Measurements from ENCODE around the gene C5.

DNA sequence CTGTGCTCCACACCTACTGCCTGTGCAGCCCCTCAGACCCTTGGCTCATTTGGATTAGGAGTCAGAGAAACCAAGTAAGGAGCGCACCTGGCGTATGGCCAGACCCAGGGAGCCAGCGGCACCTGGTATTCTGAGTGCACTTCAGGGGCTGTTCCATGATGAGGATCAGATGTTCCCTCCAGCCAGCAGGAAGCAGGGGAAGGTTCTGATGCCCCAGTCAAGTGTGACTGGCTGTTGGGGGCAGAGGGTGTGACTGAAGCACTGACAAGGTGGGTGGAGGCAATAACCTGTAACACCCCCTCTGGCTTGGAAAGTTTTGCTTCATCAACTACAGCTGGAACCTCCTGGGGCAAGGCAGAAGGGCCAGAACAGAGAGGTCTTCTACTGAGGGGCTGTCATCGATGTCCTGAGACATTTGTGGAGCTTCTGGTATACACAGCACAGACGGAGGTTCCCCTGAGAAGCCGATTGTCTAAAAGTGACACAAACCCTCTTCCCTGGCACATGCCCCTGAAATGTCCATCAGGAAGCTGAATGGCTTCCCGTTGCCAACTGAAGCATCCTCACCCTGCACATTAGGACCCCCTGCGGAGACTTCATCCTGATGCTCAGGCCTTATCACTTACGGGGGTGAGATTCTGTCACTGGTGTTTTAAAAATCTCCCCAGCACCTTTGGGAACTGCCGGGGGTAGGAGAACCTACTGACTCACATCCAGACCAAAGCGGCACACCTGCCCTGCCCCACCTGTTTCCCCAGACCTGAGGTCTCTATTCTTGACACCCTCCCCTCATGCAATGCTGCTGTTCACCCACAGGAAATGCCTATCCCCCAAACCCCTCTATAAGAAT is 144.5 kb downstream of the C5 start:
- TF ChIP-seq, protein P1, sequence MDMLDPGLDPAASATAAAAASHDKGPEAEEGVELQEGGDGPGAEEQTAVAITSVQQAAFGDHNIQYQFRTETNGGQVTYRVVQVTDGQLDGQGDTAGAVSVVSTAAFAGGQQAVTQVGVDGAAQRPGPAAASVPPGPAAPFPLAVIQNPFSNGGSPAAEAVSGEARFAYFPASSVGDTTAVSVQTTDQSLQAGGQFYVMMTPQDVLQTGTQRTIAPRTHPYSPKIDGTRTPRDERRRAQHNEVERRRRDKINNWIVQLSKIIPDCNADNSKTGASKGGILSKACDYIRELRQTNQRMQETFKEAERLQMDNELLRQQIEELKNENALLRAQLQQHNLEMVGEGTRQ (CRISPR knock-in tag; IDR thresholded peaks at IDR 0.05), result no peak
- TF ChIP-seq, protein P2, sequence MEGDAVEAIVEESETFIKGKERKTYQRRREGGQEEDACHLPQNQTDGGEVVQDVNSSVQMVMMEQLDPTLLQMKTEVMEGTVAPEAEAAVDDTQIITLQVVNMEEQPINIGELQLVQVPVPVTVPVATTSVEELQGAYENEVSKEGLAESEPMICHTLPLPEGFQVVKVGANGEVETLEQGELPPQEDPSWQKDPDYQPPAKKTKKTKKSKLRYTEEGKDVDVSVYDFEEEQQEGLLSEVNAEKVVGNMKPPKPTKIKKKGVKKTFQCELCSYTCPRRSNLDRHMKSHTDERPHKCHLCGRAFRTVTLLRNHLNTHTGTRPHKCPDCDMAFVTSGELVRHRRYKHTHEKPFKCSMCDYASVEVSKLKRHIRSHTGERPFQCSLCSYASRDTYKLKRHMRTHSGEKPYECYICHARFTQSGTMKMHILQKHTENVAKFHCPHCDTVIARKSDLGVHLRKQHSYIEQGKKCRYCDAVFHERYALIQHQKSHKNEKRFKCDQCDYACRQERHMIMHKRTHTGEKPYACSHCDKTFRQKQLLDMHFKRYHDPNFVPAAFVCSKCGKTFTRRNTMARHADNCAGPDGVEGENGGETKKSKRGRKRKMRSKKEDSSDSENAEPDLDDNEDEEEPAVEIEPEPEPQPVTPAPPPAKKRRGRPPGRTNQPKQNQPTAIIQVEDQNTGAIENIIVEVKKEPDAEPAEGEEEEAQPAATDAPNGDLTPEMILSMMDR (IDR thresholded peaks at IDR 0.05), result no peak
- TF ChIP-seq, protein P3, sequence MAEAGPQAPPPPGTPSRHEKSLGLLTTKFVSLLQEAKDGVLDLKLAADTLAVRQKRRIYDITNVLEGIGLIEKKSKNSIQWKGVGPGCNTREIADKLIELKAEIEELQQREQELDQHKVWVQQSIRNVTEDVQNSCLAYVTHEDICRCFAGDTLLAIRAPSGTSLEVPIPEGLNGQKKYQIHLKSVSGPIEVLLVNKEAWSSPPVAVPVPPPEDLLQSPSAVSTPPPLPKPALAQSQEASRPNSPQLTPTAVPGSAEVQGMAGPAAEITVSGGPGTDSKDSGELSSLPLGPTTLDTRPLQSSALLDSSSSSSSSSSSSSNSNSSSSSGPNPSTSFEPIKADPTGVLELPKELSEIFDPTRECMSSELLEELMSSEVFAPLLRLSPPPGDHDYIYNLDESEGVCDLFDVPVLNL (CRISPR knock-in tag; IDR thresholded peaks at IDR 0.05; ENCODE audit: borderline replicate concordance, low read depth), result no peak
- TF ChIP-seq KAT7 (CRISPR knock-in tag; IDR thresholded peaks at IDR 0.05; ENCODE audit: borderline replicate concordance), result no peak
- no peak for TF ChIP-seq SP1 (CRISPR knock-in tag; conservative IDR thresholded peaks at IDR 0.05)
- TF ChIP-seq JUN (CRISPR knock-in tag; IDR thresholded peaks at IDR 0.05), result no peak
- no peak for TF ChIP-seq CREB1 (CRISPR knock-in tag; IDR thresholded peaks at IDR 0.05)
- TF ChIP-seq, protein P4, sequence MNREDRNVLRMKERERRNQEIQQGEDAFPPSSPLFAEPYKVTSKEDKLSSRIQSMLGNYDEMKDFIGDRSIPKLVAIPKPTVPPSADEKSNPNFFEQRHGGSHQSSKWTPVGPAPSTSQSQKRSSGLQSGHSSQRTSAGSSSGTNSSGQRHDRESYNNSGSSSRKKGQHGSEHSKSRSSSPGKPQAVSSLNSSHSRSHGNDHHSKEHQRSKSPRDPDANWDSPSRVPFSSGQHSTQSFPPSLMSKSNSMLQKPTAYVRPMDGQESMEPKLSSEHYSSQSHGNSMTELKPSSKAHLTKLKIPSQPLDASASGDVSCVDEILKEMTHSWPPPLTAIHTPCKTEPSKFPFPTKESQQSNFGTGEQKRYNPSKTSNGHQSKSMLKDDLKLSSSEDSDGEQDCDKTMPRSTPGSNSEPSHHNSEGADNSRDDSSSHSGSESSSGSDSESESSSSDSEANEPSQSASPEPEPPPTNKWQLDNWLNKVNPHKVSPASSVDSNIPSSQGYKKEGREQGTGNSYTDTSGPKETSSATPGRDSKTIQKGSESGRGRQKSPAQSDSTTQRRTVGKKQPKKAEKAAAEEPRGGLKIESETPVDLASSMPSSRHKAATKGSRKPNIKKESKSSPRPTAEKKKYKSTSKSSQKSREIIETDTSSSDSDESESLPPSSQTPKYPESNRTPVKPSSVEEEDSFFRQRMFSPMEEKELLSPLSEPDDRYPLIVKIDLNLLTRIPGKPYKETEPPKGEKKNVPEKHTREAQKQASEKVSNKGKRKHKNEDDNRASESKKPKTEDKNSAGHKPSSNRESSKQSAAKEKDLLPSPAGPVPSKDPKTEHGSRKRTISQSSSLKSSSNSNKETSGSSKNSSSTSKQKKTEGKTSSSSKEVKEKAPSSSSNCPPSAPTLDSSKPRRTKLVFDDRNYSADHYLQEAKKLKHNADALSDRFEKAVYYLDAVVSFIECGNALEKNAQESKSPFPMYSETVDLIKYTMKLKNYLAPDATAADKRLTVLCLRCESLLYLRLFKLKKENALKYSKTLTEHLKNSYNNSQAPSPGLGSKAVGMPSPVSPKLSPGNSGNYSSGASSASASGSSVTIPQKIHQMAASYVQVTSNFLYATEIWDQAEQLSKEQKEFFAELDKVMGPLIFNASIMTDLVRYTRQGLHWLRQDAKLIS (CRISPR knock-in tag; IDR thresholded peaks at IDR 0.05; ENCODE audit: borderline replicate concordance), result no peak
- TF ChIP-seq MXD4 (CRISPR knock-in tag; IDR thresholded peaks at IDR 0.05; ENCODE audit: borderline replicate concordance), result no peak
- TF ChIP-seq ZNF423 (CRISPR knock-in tag; IDR thresholded peaks at IDR 0.05), result no peak
- TF ChIP-seq SMAD4 (CRISPR knock-in tag; IDR thresholded peaks at IDR 0.05), result no peak
- no peak for TF ChIP-seq ZBTB21 (CRISPR knock-in tag; IDR thresholded peaks at IDR 0.05; ENCODE audit: borderline replicate concordance)

Data from WTC11 (cell line).